Superior temporal gyrus (tissue), 1 donor: ENCODE data around the gene PLXNA2.
A peak's percentile ranks its signal among the peaks of the same experiment; 100 is the strongest.

Experiments
- DNase-seq: peaks from one replicate; pipeline ENCODE4 v3.0.0-alpha.2; 2016; ENCODE audit errors: extremely low spot score

PLXNA2 gene

DNA sequence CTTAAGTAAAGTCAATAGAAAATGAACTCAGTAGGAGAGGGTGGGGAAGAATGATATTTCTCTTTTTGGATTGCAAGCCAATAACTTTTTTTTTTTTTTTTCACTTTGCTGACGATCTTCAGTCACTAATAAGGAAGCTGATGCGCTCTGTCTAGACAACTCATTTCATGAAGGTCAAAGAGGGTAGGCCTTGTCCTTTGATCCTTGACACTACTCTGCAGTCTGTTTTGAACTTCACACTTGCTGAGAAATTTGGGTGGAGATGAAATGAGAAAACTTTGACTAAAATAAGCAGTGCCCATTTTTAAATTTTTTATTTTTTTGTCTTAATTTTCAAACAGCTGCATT, 20.9 kb upstream of the PLXNA2 start:
- no peak for DNase-seq

DNA sequence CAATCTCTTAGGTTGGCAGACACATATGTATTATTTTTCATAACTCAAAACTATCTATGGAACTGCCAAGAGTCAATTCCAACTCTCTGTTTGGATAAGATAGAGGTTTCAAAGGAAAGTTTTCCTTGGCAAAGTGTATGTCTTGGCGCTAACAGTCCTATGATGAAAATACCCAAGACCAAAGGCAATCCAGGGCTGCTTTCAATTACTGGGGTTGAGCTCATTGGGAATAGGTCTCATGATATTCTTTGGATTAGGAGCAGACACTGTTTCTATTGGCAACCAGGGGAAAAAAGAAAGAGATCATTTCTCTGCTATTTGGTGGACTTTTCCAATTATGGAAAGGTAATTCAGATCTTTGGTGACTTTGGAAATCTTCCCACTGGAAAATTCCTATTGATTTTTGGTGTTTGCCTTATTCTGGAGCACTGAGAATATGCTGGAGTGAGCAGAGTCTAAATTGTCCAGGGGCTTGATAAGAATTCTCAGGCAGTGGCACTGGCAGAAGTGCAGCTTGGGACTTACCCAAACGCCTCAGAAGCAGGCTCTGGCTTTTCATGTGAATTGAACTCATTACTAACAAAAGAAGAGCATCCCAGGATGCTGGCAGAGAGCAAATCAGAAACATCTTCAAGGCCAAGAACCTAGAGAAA, 20.4 kb upstream of the PLXNA2 start:
- DNase-seq, result no peak

GRCh38 chr1:208261874-208262273, 17.7 kb upstream of the PLXNA2 start:
- no peak for DNase-seq

GRCh38 chr1:208258277-208258676, 14.1 kb upstream of the PLXNA2 start:
- DNase-seq, result no peak

DNA sequence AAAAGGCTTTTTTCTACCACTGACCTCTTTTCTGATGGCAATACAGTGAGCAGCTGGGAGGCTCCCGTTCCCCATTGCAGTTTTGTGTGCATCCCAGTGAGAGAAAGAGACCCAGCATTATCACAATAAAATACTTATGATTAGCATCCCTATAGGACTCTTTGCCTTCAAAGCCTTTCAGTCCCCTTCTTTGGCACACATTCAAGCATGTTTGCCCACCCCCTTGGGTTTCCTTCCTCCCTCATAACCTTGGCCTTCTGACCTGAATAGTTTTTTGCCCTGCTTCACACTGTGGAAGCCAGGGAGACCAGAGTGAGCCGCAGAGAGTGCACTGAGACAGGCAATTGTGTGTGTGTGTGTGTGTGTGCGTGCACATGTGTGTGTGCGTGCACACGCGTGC, 13.2 kb upstream of the PLXNA2 start:
- DNase-seq, result no peak

DNA sequence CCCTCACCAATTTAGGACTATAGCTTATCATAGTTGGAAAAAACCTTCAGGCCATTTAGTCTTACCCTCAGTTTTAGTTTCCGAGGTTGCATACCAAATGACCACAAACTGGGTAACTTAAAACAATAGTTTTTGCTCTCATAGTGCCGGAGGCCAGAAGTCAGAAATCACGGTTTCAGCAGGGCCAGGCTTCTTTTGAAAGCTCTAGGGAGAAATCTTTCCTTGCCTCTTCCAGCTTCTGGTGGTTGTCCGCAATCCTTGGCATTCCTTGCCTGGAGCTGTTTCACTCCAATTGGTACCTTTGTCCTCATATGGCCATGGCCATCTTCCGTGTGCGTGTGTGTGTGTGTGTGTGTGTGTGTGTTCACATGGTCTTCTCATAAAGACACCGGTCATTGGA, 12.4 kb upstream of the PLXNA2 start:
- no peak for DNase-seq

DNA sequence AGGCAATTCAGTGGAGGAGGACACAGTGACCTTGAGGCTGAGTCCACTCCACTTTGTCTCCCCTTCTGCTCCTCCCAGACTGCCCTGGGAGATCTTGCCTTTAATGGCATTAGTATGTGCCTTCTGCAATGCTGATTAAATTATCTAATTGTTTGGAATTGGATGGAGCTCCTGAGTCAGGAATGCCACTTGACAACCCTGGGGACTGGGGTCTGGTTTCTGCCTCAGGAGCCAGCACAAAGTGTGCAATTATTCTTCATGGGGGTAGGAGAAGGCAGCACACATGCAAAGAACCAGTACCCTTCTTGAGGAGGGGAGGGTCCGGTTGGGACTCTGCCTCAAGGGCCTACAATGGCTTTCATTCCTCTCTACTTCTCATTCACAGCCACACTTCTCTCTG, 11.9 kb upstream of the PLXNA2 start:
- no peak for DNase-seq

- DNase-seq, result no peak
Measured at GRCh38 chr1:208254862-208255261, 10.7 kb upstream of the PLXNA2 start.

DNA sequence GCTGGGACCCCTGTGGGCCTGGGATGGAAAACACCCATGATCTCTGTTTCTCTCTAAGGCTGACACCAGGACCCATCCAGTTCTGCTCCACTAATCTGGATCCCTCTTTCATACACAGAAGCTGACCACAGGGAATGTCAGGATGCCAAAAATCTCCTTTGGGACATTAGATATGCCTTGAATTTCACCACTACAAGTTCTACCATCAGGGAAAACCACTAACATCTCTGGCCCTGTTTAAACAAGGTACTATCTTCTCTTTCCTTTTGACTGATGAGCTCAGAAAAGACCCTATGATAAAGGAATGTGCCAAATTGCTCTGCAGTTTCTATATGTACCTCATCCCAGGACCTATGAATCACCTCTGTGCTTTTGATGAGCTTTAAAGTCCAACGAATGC, 10.2 kb upstream of the PLXNA2 start:
- DNase-seq, result no peak

GRCh38 chr1:208252836-208253576, 8.8 kb upstream of the PLXNA2 start:
- DNase-seq, result no peak

DNA sequence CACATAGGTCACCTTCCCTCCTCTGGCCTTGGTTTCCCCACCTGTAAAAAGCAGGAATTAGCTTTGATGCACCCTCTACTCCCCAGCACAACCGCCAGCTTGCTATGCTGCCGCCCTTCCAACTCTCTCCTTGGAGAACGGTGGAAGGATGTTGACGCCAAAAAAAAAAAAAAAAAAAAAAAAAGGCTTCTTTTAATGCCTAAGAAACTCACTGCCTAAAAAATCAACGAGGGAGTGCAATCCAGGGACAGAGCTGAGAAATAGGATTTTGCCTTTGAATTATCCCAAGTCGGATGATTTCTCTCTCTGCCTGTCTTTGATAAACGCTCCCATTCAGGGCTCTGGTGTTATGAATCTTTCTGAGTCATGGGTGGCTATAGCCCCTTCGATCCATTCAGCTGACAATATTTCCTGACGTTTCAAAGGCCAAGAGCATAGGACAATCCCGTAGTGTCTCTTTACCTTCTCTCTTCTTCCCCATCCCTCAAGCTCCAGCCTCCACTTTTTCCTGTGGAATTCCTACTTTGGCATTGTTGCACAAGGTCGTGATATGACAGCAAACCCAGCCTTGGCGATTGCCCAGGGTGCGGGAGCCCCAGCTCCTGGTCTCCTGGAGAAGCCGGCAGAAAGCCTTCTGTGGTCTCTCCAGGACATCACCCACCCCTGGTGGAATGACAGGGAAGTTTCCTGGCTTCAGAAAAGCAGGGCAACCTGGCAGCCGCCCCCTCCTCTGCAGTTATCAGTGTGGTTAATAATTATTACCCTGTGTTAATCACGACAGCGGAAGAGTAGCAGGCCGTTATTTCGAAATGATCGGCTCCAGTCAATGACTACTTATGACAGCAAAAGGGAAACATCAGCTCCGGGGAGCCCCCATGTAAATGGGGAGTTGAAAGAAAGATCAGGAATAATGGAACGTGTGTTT, 8.0 kb upstream of the PLXNA2 start:
- DNase-seq, result no peak

- DNase-seq, result no peak
Measured at GRCh38 chr1:208251015-208251414, 6.8 kb upstream of the PLXNA2 start.

- DNase-seq, result no peak
Measured at GRCh38 chr1:208250613-208251012, 6.4 kb upstream of the PLXNA2 start.

DNA sequence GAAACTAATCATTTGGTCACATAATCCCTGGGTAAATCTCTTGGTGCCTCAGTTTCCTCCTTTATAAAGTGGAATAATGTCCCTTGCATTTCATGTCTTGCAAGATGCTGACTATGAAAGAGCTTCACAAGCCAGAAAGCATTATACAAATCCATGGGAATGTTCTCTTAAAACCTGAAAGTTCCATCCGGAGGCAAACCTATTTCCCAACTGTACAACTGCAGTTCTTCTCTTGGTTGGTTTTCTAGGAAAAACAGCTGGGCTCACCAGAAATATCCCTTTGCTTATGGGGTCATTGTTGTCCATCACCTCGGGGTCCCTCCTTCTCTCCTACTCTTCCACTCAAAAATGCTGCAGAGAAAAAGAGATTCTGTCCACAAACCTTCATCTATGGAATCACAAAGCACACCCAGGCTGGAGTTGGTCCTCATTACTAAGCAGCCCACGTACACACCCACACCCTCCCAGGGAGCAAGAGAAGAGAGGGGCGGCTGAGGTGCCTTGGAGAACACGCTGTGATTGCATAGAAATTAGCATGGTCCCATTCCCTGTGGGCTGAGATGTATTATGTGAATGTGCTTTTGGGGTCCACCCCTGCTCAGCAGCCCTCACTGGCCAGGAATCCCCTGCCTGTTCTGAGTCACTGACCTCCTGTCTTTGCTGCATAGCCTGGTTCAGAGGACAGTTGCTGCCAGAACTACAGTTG, 5.0 kb upstream of the PLXNA2 start:
- DNase-seq, result no peak

DNA sequence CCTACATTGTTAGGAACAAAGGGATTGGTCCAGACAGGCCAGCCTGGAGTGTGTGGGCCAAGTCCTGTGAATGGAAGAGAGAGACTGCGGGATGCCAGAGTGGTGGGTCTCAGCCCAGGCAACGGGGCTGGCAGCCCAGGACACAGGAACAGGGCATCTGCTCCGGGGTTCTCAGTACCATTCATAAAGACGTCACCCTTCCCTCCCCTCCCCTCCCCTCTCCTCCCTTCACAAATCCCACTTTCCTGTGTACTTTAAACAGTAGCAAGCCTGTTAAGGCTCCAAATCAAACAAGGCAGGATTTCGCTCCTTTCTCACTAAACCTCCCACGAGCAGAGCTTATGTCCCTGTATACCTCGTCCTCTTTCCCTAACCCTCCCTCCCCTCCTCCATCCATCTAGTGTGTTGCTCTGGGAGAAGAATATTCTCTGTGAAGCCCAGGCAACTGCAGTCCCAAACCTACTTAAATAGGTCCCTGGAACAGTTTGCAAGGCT, 4.2 kb upstream of the PLXNA2 start:
- no peak for DNase-seq

- DNase-seq, result no peak
Measured at GRCh38 chr1:208247696-208248095, 3.5 kb upstream of the PLXNA2 start.

DNA sequence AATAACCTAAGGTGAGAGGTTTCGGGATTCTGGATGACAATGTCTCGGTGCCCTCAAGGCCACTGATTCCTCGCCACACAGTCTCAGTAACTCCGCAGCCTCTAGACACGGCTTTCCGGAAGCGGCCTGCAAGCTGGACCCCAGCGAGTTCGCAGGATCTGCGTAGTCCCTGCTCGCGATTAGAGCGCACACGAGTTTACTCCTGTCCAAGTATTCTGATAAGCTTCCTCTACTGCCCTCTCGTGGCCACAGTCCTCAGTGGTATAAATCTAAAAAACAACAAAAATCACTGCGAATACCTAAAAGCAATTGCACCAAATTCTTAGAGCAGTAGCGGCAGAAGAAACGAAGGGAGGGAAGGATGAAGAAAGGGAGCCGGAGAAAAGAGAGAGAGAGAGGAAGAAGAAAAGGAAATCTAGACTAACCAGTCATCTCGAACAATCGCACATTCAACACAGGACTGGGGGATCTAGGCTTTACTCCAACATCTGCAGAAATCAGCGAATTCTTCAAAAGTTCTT, 1.1 kb upstream of the PLXNA2 start:
- peak; percentile 97 for DNase-seq

DNA sequence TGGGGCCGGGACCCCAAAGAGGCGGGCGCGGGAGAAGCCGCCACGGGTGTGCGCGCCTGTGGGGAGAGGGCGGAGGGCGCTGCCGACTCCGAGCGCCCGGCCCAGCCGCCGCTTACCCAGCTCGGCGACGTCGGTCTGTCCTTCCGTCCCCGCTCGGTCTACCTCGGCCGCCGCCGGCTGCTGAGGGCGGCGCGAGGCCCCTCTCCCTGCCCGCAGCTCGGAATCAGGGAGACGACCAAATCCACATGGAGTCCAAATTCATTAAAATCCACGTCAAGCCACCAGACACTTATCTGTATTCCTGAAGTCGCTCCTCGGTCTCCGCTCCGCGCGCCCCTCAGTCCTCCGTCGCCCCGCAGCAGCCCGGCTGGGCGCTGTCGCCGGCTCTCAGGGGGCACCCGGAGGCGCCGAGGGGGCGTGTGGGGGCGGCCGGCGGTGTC, 637 bp downstream of the PLXNA2 start:
- no peak for DNase-seq

GRCh38 chr1:208242941-208243526, 1.1 kb downstream of the PLXNA2 start:
- no peak for DNase-seq

- DNase-seq, result no peak
Measured at GRCh38 chr1:208242146-208242545, 2.0 kb downstream of the PLXNA2 start.

DNA sequence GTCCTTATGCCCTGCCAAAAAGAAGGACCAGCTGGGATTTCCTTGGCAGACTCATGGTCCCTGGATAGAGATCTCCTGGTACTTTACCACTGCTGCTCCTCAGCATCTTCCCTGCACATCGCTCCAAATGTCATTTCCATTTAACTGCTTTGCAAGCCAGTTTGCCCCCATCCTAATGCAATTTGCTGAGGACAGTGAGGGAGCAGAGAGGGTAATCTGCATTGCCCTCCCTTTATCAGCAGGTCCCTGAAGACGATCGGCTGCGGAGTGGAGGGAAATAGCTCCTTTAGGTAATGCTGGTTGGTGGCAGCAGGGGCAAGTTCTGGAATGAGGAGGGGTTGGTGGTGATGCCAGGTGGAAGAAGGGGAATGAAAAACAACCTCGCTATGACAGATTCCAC, 2.7 kb downstream of the PLXNA2 start:
- no peak for DNase-seq
